HepG2 (cell line): ENCODE measurements around the gene ODAPH. TPM values are rescaled to one million over a fixed set of nuclear protein-coding genes. Genes with fewer than 3 reads are reported as not detected.
"Not testable (repeated sequence)": the region's sequence is repeated elsewhere in the genome, so short reads cannot be mapped to it uniquely, and the experiment has no call there.

Source experiments
- ATAC-seq: fragments of 200-7000 bp; cut with Tn5 transposase; 3 replicates; pipeline ENCODE4 v1.9.1; 2020; ENCODE audit warnings: mild to moderate bottlenecking, moderate library complexity
- BruUV-seq: library from RNA; stranded (reverse); fragments of 400-500 nt; replicated peaks from 2 replicates; lab custom pipeline; 2021; lab: Mats Ljungman, UMichigan
- CTCF ChIA-PET: fragments of 300-600 bp; formaldehyde crosslinking; extraction: SDS; loops from one replicate; lab custom pipeline; 2021; ENCODE audit warnings: low total read pairs, inconsistent platforms, low intra/inter-chr PET ratio; lab: Yijun Ruan, JAX
- POLR2A ChIA-PET: fragments of 350-600 bp; sonication (Branson Sonifier 250); formaldehyde crosslinking; loops from one replicate; lab custom pipeline; 2020; ENCODE audit warnings: antibody characterized with exemption, inconsistent platforms; lab: Yijun Ruan, JAX
- DNase-seq: peaks from one replicate; pipeline ENCODE4 v3.0.0-alpha.2; 2015; ENCODE audit warnings: low spot score
- FAIRE-seq: peaks from 3 replicates; lab custom pipeline; 2011; peaks lifted over from hg19 to GRCh38; lab: Jason Lieb, UNC
- H2AFZ ChIP-seq: one replicate; pipeline ENCODE4 v1.6.1; 2011; ENCODE audit warnings: low read length, inconsistent platforms
- H3K27ac ChIP-seq: fragments of 300-600 bp; 3 replicates; pipeline ENCODE4 v1.8.0; 2011; ENCODE audit warnings: mixed run types, mild to moderate bottlenecking, mixed read lengths, low read length, inconsistent platforms; ENCODE audit not compliant: insufficient read depth; ENCODE audit errors: extremely low read length
- H3K27me3 ChIP-seq, 2 experiments: fragments of 200-600 bp in 1 of 2; 2 replicates in 1 of 2; 3 replicates in 1 of 2; pipeline versions ENCODE4 v1.6.0 to v1.8.0; 2011; ENCODE audit warnings: low read length in 2 of 2, mild to moderate bottlenecking in 2 of 2, moderate library complexity in 2 of 2, inconsistent platforms in 1 of 2; ENCODE audit not compliant: insufficient read depth in 2 of 2, control insufficient read depth in 1 of 2
- H3K36me3 ChIP-seq, 2 experiments: fragments of 200-600 bp in 1 of 2; replicated peaks in 1 of 2; 2 replicates in 1 of 2; 3 replicates in 1 of 2; pipeline versions ENCODE4 v1.5.1 to v1.8.0; 2011; ENCODE audit warnings: low read length in 2 of 2, inconsistent platforms in 1 of 2; ENCODE audit not compliant: insufficient read depth in 2 of 2, control insufficient read depth in 1 of 2
- H3K4me1 ChIP-seq: 2 replicates; pipeline ENCODE4 v1.5.1; 2012; ENCODE audit warnings: low read length, inconsistent platforms; ENCODE audit not compliant: insufficient read depth
- H3K4me2 ChIP-seq: 2 replicates; pipeline ENCODE4 v1.6.0; 2011; ENCODE audit warnings: low read depth, low read length, inconsistent platforms
- H3K4me3 ChIP-seq, 3 experiments: fragments of 200-600 bp in 1 of 3; sonication (generic), shearing (Covaris generic) in 1 of 3; replicated peaks in 1 of 3; 2 replicates each; pipeline ENCODE4 v1.5.1; 2011 to 2016; ENCODE audit warnings: low read length in 3 of 3, inconsistent platforms in 2 of 3, low read depth in 2 of 3, mild to moderate bottlenecking in 2 of 3, control low read depth in 1 of 3, mixed read lengths in 1 of 3; ENCODE audit not compliant: insufficient read depth in 1 of 3
- H3K79me2 ChIP-seq: one replicate; pipeline ENCODE4 v1.6.1; 2011; ENCODE audit warnings: low read length, inconsistent platforms; ENCODE audit not compliant: insufficient read depth
- H3K9ac ChIP-seq: 2 replicates; pipeline ENCODE4 v1.6.0; 2011; ENCODE audit warnings: mild to moderate bottlenecking, low read depth, low read length, inconsistent platforms; ENCODE audit not compliant: insufficient read depth
- H3K9me3 ChIP-seq: 2 replicates; pipeline ENCODE4 v1.5.1; 2012; ENCODE audit warnings: mild to moderate bottlenecking, low read length
- H4K20me1 ChIP-seq: 2 replicates; pipeline ENCODE4 v1.6.0; 2011; ENCODE audit warnings: inconsistent platforms, mild to moderate bottlenecking, low read length, moderate library complexity; ENCODE audit not compliant: insufficient read depth
- WGBS: methylation state at CpG from one replicate; pipeline ENCODE4 v1.1.6; 2017; ENCODE audit warnings: low lambda C conversion rate; 5-methylcytosine and 5-hydroxymethylcytosine counted together
- in situ Hi-C: cut with HindIII; loops from 2 replicates; pipeline ENCODE4 v1.10.0; 2017; ENCODE audit warnings: low pct_unique_long_range_greater_than_20kb; ENCODE audit not compliant: extremely low pct_ligation_motif_present
- intact Hi-C: fragments of 100-400 bp; cut with micrococcal nuclease; formaldehyde crosslinking; loops from one replicate; pipeline ENCODE4 v1.10.0; 2022; ENCODE audit not compliant: unreplicated experiment
- polyA plus RNA-seq, 8 experiments: library from polyadenylated mRNA; depleted of rRNA in 3 of 8; stranded (reverse) in 7 of 8; unstranded in 1 of 8; fragments of >200 nt; fragmentation: Illumina TruSeq in 4 of 8; extraction: Trizol in 4 of 8; gene quantifications; 2 replicates each; pipeline versions ENCODE4 v1.2.1 to v1.2.3, GENCODE V29; 2011 to 2016; ENCODE audit warnings: low read depth in 4 of 8, missing spikeins in 1 of 8, mixed read lengths in 1 of 8; ENCODE audit not compliant: insufficient read depth in 1 of 8
- total RNA-seq, 5 experiments: library from RNA; depleted of rRNA; stranded (reverse); fragments of >200 nt; fragmentation: Illumina TruSeq; extraction: Trizol; gene quantifications; 2 replicates each; pipeline ENCODE4 v1.2.3, GENCODE V29; 2016; ENCODE audit warnings: low read depth in 1 of 5

Gene ODAPH
- total and polyA plus RNA-seq, 2 of the 13 experiments (the other 11 are each of a cell fraction or from before 2014, with no cell fraction given), result 0.50 TPM; not detected in 1

GRCh38 chr4:75531536-75532143, 24.2 kb upstream of the ODAPH start:
- ATAC-seq, H3K27ac ChIP-seq, H3K4me1 ChIP-seq, H3K9ac ChIP-seq, H2AFZ ChIP-seq, H3K9me3 ChIP-seq, H3K79me2 ChIP-seq, H4K20me1 ChIP-seq, H3K27me3 ChIP-seq, BruUV-seq, in situ Hi-C loops, DNase-seq, H3K4me3 ChIP-seq, CTCF ChIA-PET, intact Hi-C loops, H3K4me2 ChIP-seq, FAIRE-seq: not testable (repeated sequence)
- 97% methylated on average over 7 of the region's 7 CpGs for WGBS
- POLR2A ChIA-PET, result interaction anchor here (1.8 kb wide), 1 partner anchor 17 kb away, joined by 4 read pairs; the partner anchor contains the start of genes RCHY1 and THAP6
- H3K36me3 ChIP-seq, result peaks cover 2 to 34% of the 10 kb centered on the region in 2 experiments; a peak in 4 of 5 replicates

- not testable (repeated sequence) for FAIRE-seq, H2AFZ ChIP-seq
- WGBS, result 96% methylated on average over 4 of the region's 4 CpGs
These were observed 22.5 kb upstream of the ODAPH start for GRCh38 chr4:75533339-75533887.

GRCh38 chr4:75533926-75534325, 21.9 kb upstream of the ODAPH start:
- H3K4me3 ChIP-seq, in situ Hi-C loops, H3K27ac ChIP-seq, H3K4me1 ChIP-seq, H3K79me2 ChIP-seq, H4K20me1 ChIP-seq, ATAC-seq, H3K27me3 ChIP-seq, intact Hi-C loops, DNase-seq, FAIRE-seq, CTCF ChIA-PET, H3K9me3 ChIP-seq, H3K9ac ChIP-seq, BruUV-seq, POLR2A ChIA-PET, H2AFZ ChIP-seq, H3K4me2 ChIP-seq: not testable (repeated sequence)
- peaks cover 0 to 17% of the 10 kb centered on the region in 2 experiments; a peak in 2 of 5 replicates for H3K36me3 ChIP-seq

More at GRCh38 chr4:75533339-75533887, 22.5 kb upstream of the ODAPH start:
- H3K79me2 ChIP-seq, DNase-seq, H3K9ac ChIP-seq, ATAC-seq, BruUV-seq, intact Hi-C loops, POLR2A ChIA-PET, H3K27me3 ChIP-seq, H3K4me2 ChIP-seq, CTCF ChIA-PET, H3K4me1 ChIP-seq, H3K9me3 ChIP-seq, H4K20me1 ChIP-seq, H3K4me3 ChIP-seq, in situ Hi-C loops, H3K27ac ChIP-seq: not testable (repeated sequence)
- H3K36me3 ChIP-seq, result peaks cover 0 to 17% of the 10 kb centered on the region in 2 experiments; a peak in 2 of 5 replicates

- H3K27me3 ChIP-seq, CTCF ChIA-PET, H3K4me1 ChIP-seq, BruUV-seq, H4K20me1 ChIP-seq, in situ Hi-C loops, DNase-seq, ATAC-seq, intact Hi-C loops, H3K36me3 ChIP-seq, H3K27ac ChIP-seq, H3K4me2 ChIP-seq, H3K9ac ChIP-seq, POLR2A ChIA-PET, H3K9me3 ChIP-seq, H3K79me2 ChIP-seq, H3K4me3 ChIP-seq, FAIRE-seq, H2AFZ ChIP-seq: not testable (repeated sequence)
- whole genome bisulfite sequencing, result 97% methylated on average over 6 of the region's 6 CpGs
These were observed 18.6 kb upstream of the ODAPH start for GRCh38 chr4:75537308-75537707.
